Stimulated activated CD4-positive, alpha-beta T cell treated with anti-CD3 and anti-CD28 coated beads, Interleukin-1b, Interleukin-23, amount 100 ng/mL, for 4 hours (primary cell): Measurements from ENCODE around the gene ITPKB.

Source experiments
- DNase-seq, 2 donors: peaks; one replicate each; pipeline ENCODE4 v3.0.0-alpha.2; 2020; ENCODE audit warnings: low read depth in 2 of 2

Gene ITPKB

DNA sequence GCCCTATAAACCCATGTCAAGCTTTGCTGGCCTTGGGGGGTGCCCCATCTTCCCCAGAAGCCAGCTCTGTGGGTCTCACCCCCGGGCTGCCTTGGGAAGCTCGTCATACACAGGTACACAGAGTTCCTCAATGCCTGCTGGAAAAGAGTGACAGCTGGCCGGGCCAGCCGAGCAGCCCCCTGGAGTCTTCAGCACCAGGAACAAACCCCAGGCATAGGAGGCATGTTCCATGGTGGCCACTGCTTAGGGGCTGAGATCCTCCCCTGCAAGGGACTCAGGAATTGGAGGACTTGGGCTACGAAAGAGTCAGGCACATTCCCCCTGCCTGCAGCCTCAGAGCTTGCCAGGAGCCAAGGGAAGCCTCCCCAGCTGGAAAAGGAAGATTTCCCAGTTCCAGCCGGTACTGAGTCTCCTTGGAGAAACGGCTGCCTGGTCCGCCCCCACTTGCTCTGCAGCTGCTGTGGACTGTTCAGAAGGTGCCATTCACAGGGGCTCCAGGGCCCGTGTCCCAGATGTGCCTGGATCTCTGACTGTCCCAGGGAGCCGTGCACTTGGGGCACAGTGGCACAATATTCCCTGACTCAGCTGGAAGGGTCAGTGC is 101.0 kb downstream of the ITPKB start:
- DNase-seq: no peak

DNA sequence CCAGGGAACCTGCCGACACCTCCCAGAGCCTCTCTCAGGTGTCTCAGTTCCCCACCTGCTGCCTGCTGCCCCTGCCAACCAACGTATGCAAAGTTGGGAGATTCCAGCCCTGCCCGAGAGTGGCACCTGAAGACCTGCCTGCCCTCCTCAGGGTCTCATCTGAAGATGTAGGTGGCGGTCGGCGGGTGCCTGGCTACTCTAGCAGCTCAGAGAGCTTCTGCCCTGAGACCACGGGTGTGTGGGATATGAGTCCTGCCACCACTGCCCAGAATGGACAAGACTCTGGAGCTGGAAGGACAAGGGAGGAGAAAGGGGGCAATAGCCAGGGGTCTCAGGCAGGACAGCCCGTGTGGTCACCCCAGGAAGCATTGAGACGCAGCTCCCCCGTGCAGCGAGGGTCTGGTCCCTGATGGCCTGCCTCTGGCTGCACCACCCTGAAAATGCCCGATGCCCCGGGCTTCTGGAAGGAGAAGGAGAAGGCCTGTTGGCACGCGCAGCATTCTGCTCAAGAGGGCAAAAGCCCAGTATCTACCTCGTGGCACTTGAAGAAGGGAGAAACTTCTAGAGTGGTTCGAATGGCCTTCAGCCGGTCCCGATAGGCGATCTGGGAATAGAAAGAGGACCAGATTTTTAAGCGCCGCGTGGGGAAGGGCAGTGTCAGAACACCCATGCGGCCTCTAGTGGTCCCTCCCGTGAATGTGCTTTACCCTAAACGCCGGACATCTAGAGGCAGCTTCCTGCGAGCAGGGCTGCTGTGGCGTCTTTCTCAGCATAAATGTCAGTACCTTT is 101.7 kb downstream of the ITPKB start:
- DNase-seq: no peak

DNA sequence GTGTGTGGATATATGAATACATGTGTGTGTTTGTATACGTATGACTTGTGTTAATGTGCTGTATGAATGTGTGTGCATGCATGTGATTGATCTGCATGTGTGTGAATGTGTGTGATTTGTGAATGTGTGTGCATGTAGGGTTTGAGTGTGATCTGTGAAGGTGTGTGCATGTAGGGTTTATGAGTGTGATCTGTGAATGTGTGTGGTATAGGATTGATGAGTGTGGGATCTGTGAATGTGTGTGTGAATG is 102.3 kb downstream of the ITPKB start:
- no peak for DNase-seq

DNA sequence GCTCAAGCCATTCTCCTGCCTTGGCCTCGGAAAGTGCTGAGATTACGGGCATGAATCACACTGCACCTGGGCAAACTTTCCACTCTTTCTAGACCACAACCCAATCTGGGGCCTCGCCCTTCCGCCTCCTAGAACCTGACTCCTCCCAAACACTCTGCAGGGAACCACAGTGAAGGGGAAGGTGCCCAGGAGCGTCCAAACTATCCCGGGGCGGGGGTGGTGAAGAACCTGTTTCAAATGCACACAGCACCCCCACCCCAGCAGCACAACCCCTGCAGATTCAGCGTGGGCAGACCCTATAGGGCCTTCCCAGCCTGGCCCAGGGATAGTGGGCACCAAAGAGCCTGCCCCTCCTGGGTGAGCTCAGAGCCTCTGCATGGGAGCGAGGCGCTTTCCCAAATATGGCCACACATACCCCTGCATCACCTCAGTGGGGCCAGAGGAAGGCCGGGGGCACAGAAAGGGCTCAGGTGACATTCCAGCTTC is 103.6 kb downstream of the ITPKB start:
- DNase-seq: peak in 1 of 2 donors; percentile 39

DNA sequence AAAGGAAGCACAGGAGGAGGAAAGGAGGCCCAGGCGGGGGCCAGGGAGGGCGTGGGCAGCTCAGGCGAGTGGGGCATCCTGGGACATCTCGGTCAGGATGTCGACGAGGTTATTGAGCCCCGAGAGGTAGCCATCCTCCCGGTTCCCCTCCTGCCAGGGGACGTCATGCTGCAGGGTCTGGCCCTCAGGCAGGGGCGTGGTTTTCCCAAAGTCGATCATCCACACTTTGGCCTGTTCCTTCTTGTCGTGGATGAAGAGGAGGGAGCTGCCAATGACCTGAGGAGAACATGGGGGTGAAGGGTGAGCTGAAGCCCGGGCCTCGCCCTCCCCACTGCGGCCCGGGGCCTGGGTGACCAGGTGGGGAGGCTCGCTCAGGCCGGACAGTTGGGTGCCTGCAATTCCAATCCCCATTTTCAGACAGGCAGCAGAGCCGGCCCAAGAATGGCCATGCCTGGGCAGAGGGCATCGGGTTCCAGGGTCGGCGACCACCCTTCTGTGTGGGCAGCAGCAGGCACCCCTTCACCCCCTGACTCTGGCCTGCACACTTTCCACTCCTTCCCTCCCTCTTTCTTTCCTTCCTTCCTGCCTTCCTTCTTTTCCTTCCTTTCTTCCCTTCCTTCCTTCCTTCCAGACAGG is 104.4 kb downstream of the ITPKB start:
- no peak for DNase-seq

DNA sequence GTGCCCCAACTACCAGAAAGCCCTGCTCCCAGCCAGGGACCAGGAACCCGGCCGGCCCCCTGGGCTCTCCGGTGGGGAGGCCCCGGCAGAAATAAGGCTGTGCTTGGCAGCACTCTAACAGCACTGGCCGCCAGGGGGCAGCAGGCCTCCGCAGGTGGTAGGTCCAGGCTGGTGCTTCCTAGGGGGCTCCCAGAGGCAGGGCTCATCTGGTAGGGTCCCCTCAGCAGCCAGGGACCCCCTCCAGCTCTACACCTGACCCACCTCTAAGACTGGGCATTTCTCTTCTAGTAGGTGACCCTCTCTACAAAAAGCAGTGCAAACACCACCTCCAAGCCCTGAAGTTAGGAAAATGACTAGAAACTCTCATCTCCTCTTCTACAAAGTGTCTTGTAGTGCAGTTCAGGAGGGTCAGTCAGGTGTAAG is 104.9 kb downstream of the ITPKB start:
- DNase-seq: peak; percentile 80 to 85

DNA sequence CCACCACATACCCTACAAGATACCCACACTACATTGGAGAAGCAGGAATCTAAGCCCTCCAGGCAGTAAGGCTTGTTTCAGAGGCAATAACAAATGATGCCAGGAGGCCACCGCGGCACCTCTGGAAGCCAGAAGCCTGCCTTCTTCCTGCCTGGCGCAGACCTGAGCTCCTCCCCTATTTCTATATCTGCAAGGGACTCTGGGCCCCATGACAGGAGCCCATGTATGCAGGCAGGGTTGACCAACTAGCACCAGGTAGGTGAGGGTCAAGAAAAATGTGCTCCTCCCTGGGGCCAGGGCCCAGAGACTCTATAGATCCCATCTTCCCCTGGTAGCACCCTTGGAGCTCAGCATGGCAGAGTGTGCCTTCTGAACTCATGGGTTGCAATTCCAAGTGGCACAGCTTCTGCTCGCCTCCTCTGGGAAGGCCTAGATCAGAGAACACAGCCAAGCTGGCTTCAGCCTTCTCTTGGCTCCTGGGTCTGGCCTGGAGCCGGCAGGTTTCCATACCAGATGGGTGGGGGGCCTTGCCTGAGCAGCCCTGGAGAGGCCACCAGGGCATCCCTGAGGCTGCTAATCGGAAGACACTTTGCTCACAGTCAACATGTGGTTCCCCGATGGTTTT is 105.4 kb downstream of the ITPKB start:
- DNase-seq: no peak

DNA sequence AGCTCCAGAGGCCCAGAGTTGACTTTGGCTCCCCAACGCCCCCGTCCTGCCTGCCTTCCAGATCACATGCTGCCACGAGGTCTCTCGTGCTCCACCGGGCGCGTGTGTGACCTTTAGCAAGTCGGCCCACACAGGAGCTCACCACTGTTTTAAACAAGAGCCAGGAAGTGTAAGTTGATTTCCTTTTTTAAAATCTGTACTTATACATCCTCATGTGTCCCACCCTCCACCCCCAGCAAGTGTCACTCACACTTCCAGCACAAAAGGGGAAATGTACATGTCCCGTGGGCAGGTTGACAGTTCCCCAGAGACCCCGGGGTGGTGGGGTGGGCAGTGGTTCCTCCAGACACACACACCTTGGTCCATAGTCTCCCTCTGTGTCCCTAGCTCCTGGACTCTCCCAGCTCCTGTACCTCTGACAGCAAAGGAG is 106.1 kb downstream of the ITPKB start:
- no peak for DNase-seq

DNA sequence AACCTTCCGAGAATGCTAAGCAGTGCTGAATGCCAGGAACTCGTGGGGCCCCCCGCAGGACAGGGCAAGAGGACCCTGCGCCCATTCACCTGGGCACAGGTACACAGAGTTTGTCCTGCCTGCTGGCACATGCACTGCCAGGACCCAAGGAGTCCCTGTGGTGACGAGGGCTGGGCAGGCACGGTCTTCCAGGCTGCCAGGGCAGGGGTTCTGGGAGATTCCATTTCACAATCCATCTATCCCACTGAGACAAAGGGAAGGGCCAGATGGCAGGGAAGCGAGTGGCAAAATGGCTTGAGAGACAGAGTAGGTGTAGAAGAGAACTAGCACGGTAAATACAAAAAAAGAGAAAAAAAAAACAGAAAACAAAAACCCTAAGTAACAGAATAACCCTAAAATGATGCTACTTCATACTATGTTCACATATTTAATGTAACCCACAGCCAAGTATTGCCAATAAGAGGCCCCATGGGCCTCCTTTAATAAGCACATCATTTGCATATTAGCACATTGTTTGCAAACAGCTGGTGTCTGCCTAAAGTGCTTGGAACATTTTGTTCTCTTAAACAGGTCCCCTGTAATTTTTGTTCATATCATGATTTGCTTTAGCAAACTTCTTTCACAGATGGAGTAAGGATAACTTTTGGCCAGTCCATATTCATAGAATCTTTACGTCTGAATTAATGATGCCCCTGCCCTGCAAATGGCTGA is 106.8 kb downstream of the ITPKB start:
- no peak for DNase-seq

DNA sequence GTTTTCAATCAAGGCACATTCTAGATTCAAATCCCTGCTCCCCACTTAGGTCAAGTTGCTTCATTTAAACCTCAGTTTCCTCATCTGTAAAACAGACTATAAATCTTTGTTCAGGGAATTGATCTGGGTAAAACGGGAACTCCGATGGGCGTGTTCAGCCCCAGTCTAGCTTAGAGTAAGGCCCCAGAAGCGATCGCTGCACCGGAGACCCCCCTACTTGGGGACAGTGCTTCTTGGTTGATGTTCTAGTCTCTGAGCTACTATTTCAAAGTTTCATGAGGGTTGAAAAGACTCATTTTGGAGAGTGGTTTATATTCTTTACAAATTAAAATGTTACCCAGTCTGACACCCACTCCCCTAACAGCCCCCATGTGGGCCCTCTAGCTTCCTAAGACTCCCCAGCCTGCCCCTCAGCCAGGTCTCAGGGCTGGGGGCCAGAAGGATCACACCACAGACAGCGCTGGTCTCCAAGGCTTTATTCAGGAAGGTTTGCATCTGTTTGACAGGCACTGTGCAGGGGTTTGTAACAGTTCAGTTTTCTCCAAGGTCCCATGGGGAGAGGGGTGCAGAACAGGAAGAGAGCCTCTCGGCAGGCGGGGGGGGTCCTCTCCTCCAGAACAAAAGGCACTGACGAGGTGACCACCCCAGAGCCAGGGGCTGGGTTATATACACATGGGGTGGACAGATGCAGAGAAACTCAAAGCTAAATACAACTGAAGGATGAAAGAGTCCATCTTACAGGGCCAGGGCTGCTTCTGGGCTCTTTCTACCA is 107.7 kb downstream of the ITPKB start:
- DNase-seq: no peak

DNA sequence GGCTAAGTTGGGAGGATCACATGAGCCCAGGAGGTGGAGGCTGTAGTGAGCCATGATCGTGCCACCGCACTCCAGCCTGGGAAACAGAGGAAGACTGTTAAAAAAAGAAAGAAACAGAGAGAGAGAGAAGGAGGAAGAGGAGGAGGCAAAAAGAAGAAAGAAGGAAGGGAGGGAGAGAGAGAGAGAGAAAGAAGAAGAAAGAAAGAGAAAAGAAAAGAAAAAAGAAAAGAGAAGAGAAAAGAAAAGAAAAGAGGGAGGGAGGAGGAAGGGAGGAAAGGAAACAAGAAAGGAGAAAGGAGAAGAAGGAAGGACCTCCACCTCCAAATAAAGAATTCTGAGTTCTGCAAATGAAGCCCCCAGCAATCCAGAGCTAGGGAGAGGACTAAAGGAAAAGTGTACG is 108.5 kb downstream of the ITPKB start:
- DNase-seq: no peak

DNA sequence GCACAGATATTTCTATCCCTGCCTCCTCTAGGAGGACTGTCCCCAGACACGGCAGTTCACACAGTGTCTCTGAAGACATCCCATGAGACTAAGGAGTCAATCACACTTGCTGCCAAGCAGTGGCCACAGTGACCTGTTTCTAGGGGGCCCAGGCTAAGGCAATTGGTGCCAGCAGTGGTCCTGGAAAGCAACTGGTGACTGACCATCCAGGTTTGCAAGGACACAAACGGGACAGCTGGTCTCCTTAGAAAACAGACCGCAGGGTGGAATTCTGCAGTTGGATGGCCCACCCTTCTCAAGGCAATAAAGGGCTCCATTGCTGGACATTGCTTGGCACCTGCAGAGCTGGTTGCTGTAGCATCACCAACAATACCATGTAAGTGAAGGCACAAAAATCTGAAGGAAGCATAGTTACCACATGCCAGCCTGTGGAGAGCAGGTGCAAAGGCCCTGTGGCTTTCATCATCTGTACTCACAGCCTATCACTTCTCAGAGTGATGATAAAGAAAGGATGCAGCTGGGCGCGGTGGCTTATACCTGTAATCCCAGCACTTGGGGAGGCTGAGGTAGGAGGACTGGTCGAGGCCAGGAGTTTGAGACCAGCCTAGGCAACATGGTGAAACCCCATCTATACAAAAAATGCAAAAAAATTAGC is 109.1 kb downstream of the ITPKB start:
- DNase-seq: no peak

DNA sequence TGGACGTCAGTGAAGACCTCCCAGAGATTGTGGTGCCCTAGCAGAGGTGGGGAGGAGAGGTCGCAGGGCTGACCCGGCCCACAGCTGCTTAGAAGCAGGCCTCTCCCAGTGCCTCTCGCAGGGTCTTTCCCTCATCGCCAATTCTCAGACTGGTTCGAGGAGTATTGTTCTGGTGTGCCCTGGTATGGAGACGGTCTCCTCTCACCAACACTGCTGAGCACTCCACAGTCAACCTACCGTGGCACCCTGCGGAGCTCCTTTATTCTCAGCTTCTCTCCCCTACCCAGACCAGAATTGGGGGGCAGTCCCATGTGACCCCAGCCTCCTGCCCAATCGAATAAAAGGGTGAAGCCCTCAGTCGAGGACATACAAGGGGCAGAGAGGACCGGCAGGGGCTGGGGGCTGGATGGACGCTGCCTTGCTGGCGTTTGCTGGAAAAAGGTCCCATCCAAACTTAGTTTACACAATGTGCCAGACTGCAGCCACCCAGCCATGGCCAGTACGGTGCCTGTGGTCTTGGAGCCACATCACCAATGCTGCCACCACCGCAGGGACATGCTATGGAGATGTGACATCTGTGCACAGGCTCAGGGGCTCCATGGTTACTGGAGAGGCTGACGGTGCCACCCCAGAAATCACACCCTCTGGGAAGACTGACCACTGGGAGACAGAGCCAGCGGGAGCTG is 109.7 kb downstream of the ITPKB start:
- DNase-seq: no peak

DNA sequence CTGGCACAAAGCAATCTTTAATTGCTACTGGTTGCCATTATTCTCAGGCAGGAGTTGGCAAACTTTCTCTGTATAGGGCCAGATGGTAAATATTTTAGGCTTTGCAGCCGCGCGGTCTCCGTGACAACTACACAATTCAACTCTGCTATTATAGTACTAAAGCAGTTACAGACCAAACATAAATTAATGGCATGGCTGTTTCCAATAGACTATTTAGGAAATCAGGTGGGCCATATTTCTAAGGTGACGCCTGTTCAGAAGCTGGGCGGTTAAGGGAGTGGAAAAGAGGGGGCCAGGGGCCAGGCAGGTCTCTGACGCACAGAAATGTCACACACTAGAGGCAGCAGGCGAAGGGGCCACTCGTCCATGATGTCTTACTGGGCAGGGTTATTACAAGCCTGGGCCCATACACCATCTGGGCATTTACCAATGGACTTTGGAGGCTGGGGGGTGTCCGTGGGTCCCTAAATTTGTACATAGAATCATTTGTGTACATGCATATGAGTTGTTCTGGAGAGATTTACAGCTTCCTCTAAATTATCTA is 110.4 kb downstream of the ITPKB start:
- DNase-seq: no peak

DNA sequence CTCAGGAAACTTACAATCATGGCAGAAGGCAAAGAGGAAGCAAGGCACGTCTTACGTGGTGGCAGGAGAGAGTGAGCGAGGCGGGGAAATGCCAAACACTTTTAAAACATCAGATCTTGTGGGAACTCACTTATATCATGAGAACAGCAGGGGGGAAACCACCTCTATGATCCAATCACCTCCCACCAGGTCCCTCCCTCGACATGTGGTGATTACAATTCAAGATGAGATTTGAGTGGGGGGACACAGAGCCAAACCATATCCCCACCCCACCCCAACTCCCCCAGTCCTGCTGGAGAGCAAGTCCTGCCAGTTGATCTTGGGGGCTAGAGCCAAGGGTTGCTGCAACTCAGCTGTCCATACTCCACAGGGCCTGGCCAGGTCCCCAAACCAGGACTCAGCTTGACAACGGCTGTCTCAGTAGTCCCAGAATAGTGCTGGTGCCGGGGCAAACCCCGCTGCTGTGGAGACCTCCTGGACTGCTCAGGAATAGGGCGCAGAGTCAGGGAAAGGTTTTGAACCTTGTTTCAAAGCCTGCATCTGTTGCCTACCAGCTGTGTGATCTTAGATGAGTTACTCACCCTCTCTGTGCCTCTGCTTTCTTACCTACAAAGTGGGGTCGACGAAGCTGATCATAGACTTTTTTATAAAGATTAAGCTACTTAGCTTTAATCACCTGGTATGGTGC is 111.0 kb downstream of the ITPKB start:
- DNase-seq: no peak

DNA sequence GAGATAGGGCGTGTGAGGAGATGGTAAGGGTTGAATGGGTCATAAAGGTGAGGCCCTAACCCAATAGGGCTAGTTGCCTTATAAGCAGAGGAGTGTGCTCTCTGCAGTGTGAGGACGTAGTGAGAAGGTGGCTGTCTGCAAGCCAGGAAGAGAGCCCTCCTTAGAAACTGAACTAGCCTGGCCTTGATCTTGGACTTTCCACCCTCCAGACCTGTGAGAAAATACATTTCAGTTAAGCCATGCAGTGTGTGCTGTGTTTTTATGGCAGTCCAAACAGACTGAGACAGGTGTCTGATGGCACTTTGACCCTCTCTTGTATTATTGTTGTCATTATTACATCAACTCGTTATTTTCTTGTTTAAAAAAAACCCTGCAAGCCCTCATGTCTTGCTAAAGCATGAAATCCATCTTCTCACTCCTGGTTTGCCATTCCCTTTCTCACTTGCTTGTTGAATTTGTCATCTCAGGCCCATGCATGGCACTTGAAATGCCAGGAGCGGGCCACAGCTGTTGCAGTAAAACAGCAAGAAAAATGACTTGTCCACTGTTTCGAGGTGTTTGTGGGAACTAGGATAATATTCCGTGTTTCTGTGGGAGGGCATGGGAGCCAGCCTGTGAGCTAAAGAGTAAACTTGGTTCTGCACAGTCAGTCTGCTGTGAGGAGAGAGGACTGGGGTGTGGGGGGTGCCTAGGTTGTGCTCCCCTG is 111.9 kb downstream of the ITPKB start:
- DNase-seq: no peak

DNA sequence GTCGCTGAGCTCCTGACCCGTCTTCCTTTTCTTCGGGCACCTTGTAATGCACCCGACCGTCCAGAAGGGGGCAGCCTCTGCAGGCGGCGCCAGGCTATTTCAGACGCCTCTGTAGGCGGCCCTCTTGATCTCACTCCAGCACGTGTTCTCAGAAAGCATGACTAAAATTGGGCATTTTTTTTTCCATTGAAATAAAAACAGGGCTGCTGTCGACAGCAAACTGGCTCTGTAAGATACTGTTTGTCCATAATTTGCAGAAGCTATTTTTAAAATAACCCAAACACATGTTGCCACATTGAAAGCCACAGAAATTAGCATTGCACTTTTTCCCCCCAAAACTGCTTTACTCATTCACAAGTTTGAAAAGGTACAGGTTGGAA is 112.5 kb downstream of the ITPKB start:
- peak; percentile 73 to 76 for DNase-seq

DNA sequence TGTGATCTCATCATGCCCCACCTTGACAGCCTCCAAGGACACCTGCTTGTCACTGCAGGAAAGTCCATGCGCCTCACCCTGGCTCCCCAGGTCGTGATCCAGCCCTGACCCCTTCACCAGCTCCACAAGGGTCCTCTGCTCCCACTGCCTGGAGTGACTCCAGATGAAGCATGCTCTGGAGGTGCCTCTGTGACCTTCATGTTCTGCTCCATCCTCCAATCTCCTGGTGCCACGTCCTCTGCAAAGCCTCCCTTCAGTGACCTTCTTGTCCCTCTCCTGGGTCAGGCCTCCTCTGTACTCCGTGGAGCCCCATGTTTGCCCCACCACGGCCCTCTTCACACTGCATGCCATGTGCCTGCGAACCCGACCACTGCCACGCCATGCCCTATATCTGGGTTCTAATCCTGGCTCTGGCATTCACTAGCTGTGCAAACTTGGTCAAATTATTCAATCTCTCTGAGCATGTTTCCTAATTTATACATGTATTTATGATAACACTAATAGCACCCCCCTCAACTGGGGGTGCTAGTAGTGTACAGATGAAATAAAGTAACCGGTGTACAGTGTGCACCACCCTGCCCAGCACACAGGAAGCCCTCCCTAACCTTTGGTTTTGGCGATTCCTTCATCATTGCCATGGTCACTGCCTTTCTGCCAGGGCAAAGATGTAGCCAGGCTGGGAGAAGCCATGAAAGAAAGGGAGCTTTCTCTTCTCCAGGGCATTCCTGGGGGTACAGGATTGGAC is 113.1 kb downstream of the ITPKB start:
- no peak for DNase-seq
